NCI-H69 (cell line): ENCODE results near the gene RTN1.

Experiments
- DNase-seq: peaks from one replicate; lab custom pipeline; 2025; lab: John Stamatoyannopoulos, UW

The RTN1 gene

GRCh38 chr14:59547310-59547709 is 323.3 kb downstream of the RTN1 start:
- peak; percentile 64 for DNase-seq
